Testis (tissue), 3 donors: ENCODE measurements around the gene TEKT5. TPM values are rescaled to one million over a fixed set of nuclear protein-coding genes. Genes with fewer than 3 reads are reported as not detected.

Experiments
- DNase-seq: peaks from one replicate; pipeline ENCODE4 v3.0.0-alpha.2; 2019
- H3K27ac ChIP-seq, 2 donors: fragments of 200-600 bp; sonication (generic); one replicate each; pipeline ENCODE4 v1.5.1; 2019
- H3K27me3 ChIP-seq: fragments of 200-600 bp; sonication (generic); one replicate; pipeline ENCODE4 v1.5.1; 2019
- H3K36me3 ChIP-seq: fragments of 200-600 bp; sonication (generic); one replicate; pipeline ENCODE4 v1.5.1; 2017; ENCODE audit warnings: low read depth; ENCODE audit errors: missing control alignments
- H3K4me1 ChIP-seq: fragments of 200-600 bp; sonication (generic); one replicate; pipeline ENCODE4 v1.5.1; 2019
- H3K4me3 ChIP-seq, 2 donors: fragments of 200-600 bp; sonication (generic); one replicate each; pipeline ENCODE4 v1.5.1; 2017 to 2019
- H3K9me3 ChIP-seq: fragments of 200-600 bp; sonication (generic); one replicate; pipeline ENCODE4 v1.5.1; 2017
- POLR2A ChIP-seq: fragments of 450-650 bp; IDR thresholded peaks from one replicate; pipeline ENCODE4 v1.6.1; 2017; ENCODE audit warnings: antibody characterized with exemption, mild to moderate bottlenecking, moderate library complexity
- WGBS, 2 donors: methylation state at CpG; one replicate each; pipeline ENCODE4 v1.1.5; 2018; 5-methylcytosine and 5-hydroxymethylcytosine counted together
- intact Hi-C: fragments of 100-400 bp; cut with DNase I; formaldehyde crosslinking; loops from one replicate; pipeline ENCODE4 v1.15.1; 2023; ENCODE audit warnings: low total_unique reads
- polyA plus RNA-seq: library from polyadenylated mRNA; stranded (reverse); fragments of 350-450 nt; fragmentation: Illumina TruSeq; extraction: RNeasy Lipid Tissue Mini Kit (QIAGEN cat#74804); gene quantifications from one replicate; pipeline ENCODE4 v1.2.3, GENCODE V29; 2014; ENCODE audit warnings: low read depth, low replicate concordance; ENCODE audit not compliant: insufficient read depth
- total RNA-seq, 2 donors: library from RNA; depleted of rRNA; stranded (reverse); fragments of >200 nt; gene quantifications; one replicate each; pipeline ENCODE4 v1.2.3, GENCODE V29; 2016
- TF ChIP-seq, protein P1 (sequence below), 3 experiments: fragments of 450-650 bp in 2 of 3; fragments of 200-600 bp in 1 of 3; sonication (generic) in 1 of 3; IDR thresholded peaks; one replicate each; pipeline ENCODE4 v1.5.1; 2016 to 2019; ENCODE audit warnings: antibody characterized with exemption in 3 of 3, mild to moderate bottlenecking in 2 of 3, moderate library complexity in 1 of 3

TEKT5 gene
- total and polyA plus RNA-seq, 3 donors from 2014 or later, result 20.7 to 69.1 (median 35.6) TPM

- TF ChIP-seq POLR2A, result no peak
- TF ChIP-seq, protein P1, sequence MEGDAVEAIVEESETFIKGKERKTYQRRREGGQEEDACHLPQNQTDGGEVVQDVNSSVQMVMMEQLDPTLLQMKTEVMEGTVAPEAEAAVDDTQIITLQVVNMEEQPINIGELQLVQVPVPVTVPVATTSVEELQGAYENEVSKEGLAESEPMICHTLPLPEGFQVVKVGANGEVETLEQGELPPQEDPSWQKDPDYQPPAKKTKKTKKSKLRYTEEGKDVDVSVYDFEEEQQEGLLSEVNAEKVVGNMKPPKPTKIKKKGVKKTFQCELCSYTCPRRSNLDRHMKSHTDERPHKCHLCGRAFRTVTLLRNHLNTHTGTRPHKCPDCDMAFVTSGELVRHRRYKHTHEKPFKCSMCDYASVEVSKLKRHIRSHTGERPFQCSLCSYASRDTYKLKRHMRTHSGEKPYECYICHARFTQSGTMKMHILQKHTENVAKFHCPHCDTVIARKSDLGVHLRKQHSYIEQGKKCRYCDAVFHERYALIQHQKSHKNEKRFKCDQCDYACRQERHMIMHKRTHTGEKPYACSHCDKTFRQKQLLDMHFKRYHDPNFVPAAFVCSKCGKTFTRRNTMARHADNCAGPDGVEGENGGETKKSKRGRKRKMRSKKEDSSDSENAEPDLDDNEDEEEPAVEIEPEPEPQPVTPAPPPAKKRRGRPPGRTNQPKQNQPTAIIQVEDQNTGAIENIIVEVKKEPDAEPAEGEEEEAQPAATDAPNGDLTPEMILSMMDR (IDR thresholded peaks at IDR 0.05), result no peak
- WGBS, 2 donors, result 83 to 85% methylated on average over 5 of the region's 5 CpGs
- no peak overlapping the region for H3K4me3 ChIP-seq
- no peak overlapping the region for H3K27ac ChIP-seq
- no peaks in the 10 kb centered on the region for H3K4me1 ChIP-seq
- H3K9me3 ChIP-seq, result no peaks in the 10 kb centered on the region
- no peaks in the 10 kb centered on the region for H3K27me3 ChIP-seq
- intact Hi-C loops, result no loop called here
- H3K36me3 ChIP-seq, result no peaks in the 10 kb centered on the region
- DNase-seq, result no peak
These were observed 105.6 kb downstream of the TEKT5 start for GRCh38 chr16:10589109-10589508.

DNA sequence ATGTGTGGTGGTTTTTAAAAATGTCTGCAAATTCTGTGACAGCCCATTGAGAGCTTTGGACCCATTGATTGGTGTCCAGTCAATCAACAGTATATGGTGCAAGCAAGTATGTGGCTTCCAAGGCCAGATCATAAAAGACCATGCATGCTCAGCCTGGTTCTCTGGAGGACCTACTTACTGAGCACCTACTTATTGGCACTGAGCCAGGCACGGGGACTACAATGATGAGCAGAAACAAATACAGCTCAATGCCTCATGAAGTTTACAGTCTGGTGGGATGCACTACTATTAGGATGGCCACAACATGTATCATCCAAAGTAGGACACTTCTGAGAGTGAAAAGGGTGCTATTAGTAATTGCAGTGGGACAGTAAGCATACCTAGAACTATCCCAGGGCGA lies 107.1 kb downstream of the TEKT5 start:
- Histone ChIP-seq H3K27me3 (no peaks in the 10 kb centered on the region), H3K36me3 (no peaks in the 10 kb centered on the region), H3K4me3 (no peak overlapping the region), H3K9me3 (no peaks in the 10 kb centered on the region), H3K27ac (no peak overlapping the region), H3K4me1 (peaks cover 1% of the 10 kb centered on the region)
- no peak for TF ChIP-seq POLR2A
- TF ChIP-seq, protein P1 (IDR thresholded peaks at IDR 0.05), result no peak
- intact Hi-C loops, result no loop called here
- DNase-seq, result no peak
- 67 to 85% methylated on average over 2 of the region's 2 CpGs for WGBS, 2 donors

DNA sequence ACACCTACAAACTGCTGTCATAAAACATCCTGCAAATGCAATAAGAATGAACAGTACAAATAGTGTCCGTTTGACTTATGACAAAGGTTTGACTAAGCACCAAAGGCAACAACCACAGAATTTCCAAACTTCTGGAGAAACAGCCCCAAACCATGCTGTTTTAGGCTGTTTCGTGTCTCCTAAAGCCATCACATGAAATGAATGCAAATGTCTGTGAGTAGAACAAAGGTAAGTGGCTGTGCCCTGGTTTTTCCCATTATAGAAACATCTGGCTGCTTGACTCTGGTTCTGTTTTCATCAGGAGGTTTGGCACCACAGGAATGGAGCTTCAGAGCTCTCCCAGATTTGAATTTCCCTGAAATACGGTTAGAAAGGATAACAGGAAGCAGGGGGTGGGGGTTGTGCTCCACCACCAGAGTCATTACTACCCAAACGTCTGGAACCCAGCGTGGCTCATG lies 109.7 kb downstream of the TEKT5 start:
- Histone ChIP-seq H3K4me1 (peaks cover 3% of the 10 kb centered on the region), H3K4me3 (no peak overlapping the region), H3K27me3 (no peaks in the 10 kb centered on the region), H3K9me3 (no peaks in the 10 kb centered on the region), H3K27ac (no peak overlapping the region), H3K36me3 (no peaks in the 10 kb centered on the region)
- intact Hi-C loops, result no loop called here
- WGBS, 2 donors, result 66 to 73% methylated on average over 5 of the region's 5 CpGs
- TF ChIP-seq, protein P1 (IDR thresholded peaks at IDR 0.05), result no peak
- TF ChIP-seq POLR2A, result no peak
- DNase-seq, result no peak

DNA sequence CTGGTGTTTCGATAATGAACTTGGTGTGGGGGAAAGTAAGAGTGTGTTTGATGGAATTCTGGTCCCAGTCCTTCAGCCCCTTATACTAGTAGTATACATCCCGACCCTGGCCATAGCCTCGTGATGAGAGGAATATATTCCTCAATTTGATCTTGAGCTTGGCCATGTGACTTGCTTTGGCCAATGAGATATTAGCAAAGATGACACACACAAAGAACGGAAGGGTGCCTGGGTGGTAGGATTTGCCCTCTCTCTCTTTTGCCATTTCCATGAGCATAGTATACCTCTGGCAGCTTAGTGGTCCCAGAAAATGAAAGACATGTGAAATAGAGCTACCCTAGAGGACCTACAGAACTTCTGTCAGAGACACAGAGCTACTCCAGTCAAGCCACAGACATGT lies 111.5 kb downstream of the TEKT5 start:
- no peaks in the 10 kb centered on the region for H3K36me3 ChIP-seq
- DNase-seq, result no peak
- H3K27me3 ChIP-seq, result no peaks in the 10 kb centered on the region
- TF ChIP-seq, protein P1 (IDR thresholded peaks at IDR 0.05), result no peak
- no peak for TF ChIP-seq POLR2A
- intact Hi-C loops, result no loop called here
- H3K9me3 ChIP-seq, result no peaks in the 10 kb centered on the region
- H3K4me1 ChIP-seq, result peaks cover 15% of the 10 kb centered on the region
- no peak overlapping the region for H3K27ac ChIP-seq
- H3K4me3 ChIP-seq, result no peak overlapping the region
- 93 to 95% methylated on average over 4 of the region's 4 CpGs for WGBS, 2 donors

GRCh38 chr16:10581507-10581906 lies 113.2 kb downstream of the TEKT5 start:
- Histone ChIP-seq H3K9me3 (no peaks in the 10 kb centered on the region), H3K27ac (no peak overlapping the region), H3K27me3 (no peaks in the 10 kb centered on the region), H3K4me3 (no peak overlapping the region), H3K36me3 (no peaks in the 10 kb centered on the region), H3K4me1 (peaks cover 27% of the 10 kb centered on the region)
- intact Hi-C loops, result no loop called here
- WGBS, 2 donors, result 24 to 48% methylated on average over 2 of the region's 2 CpGs
- DNase-seq, result no peak
- TF ChIP-seq, protein P1 (IDR thresholded peaks at IDR 0.05), result no peak
- no peak for TF ChIP-seq POLR2A
